H1 (cell line): Measurements from ENCODE around the gene ALDOC. TPM values are rescaled to one million over a fixed set of nuclear protein-coding genes. Genes with fewer than 3 reads are reported as not detected.

Experiments used
- RNF2 ChIP-seq: fragments of 200-900, 300-1000 bp; sonication (generic); IDR thresholded peaks from 2 replicates; pipeline ENCODE4 v1.7.1; 2016; ENCODE audit warnings: borderline replicate concordance, low read depth, mild to moderate bottlenecking, antibody characterized with exemption, low read length; ENCODE audit not compliant: poor library complexity, severe bottlenecking; ENCODE audit errors: missing control alignments
- SIRT6 ChIP-seq: IDR thresholded peaks from one replicate; pipeline ENCODE4 v1.7.1; 2012; ENCODE audit warnings: low read length, inconsistent platforms
- polyA plus RNA-seq, 7 experiments: library from polyadenylated mRNA; depleted of rRNA in 3 of 7; stranded (reverse) in 5 of 7; unstranded in 2 of 7; fragments of >200 nt in 5 of 7; fragments of 200-250 nt in 2 of 7; gene quantifications; 1 replicate in 5 of 7; 2 replicates in 1 of 7; 4 replicates in 1 of 7; pipeline versions ENCODE4 v1.2.1 to v1.2.3, GENCODE V29; 2011 to 2013; ENCODE audit warnings: missing spikeins in 2 of 7, mixed read lengths in 2 of 7
- total RNA-seq: library from RNA; stranded (reverse); fragmentation: NEBNext Ultra II Directional; extraction: Animal tissue kit (Norgen Biotek cat#: 25700); gene quantifications from 2 replicates; pipeline ENCODE4 v1.2.1, GENCODE V29; 2021
- TF ChIP-seq, protein P1 (sequence below): fragments of 300-600 bp; sonication (generic); IDR thresholded peaks from 2 replicates; pipeline ENCODE4 v1.7.1; 2012; ENCODE audit warnings: low read length, moderate library complexity, mild to moderate bottlenecking, inconsistent platforms; ENCODE audit not compliant: insufficient replicate concordance

ALDOC gene
- total and polyA plus RNA-seq, 2 of the 8 experiments (the other 6 are each of a cell fraction or from before 2014, with no cell fraction given), result 51.6 to 103 TPM

DNA sequence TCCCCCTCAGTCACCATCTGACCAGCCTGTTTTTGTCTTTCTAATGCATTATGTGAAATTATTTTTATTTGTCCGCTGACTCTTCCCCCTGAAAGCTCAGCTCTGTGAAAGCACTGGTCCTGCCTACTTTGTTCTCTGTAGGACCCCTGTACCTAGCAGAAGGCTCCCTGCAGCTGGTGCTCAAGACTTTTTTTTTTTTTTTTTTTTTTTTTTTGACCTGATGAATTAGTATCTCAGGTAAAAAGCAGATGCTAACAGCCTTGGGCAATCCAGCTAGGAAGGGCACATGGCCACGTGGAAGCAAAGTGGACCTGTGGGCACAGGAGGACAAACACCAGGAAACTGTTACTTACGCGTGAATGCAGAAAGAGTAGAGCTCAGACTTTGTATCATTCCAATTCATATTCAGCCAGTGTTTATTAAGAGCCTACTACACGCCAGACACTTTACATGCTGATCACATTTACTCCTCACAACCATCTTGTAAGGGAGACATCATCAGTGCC is 23.6 kb downstream of the ALDOC start (continued):
- TF ChIP-seq, protein P1, sequence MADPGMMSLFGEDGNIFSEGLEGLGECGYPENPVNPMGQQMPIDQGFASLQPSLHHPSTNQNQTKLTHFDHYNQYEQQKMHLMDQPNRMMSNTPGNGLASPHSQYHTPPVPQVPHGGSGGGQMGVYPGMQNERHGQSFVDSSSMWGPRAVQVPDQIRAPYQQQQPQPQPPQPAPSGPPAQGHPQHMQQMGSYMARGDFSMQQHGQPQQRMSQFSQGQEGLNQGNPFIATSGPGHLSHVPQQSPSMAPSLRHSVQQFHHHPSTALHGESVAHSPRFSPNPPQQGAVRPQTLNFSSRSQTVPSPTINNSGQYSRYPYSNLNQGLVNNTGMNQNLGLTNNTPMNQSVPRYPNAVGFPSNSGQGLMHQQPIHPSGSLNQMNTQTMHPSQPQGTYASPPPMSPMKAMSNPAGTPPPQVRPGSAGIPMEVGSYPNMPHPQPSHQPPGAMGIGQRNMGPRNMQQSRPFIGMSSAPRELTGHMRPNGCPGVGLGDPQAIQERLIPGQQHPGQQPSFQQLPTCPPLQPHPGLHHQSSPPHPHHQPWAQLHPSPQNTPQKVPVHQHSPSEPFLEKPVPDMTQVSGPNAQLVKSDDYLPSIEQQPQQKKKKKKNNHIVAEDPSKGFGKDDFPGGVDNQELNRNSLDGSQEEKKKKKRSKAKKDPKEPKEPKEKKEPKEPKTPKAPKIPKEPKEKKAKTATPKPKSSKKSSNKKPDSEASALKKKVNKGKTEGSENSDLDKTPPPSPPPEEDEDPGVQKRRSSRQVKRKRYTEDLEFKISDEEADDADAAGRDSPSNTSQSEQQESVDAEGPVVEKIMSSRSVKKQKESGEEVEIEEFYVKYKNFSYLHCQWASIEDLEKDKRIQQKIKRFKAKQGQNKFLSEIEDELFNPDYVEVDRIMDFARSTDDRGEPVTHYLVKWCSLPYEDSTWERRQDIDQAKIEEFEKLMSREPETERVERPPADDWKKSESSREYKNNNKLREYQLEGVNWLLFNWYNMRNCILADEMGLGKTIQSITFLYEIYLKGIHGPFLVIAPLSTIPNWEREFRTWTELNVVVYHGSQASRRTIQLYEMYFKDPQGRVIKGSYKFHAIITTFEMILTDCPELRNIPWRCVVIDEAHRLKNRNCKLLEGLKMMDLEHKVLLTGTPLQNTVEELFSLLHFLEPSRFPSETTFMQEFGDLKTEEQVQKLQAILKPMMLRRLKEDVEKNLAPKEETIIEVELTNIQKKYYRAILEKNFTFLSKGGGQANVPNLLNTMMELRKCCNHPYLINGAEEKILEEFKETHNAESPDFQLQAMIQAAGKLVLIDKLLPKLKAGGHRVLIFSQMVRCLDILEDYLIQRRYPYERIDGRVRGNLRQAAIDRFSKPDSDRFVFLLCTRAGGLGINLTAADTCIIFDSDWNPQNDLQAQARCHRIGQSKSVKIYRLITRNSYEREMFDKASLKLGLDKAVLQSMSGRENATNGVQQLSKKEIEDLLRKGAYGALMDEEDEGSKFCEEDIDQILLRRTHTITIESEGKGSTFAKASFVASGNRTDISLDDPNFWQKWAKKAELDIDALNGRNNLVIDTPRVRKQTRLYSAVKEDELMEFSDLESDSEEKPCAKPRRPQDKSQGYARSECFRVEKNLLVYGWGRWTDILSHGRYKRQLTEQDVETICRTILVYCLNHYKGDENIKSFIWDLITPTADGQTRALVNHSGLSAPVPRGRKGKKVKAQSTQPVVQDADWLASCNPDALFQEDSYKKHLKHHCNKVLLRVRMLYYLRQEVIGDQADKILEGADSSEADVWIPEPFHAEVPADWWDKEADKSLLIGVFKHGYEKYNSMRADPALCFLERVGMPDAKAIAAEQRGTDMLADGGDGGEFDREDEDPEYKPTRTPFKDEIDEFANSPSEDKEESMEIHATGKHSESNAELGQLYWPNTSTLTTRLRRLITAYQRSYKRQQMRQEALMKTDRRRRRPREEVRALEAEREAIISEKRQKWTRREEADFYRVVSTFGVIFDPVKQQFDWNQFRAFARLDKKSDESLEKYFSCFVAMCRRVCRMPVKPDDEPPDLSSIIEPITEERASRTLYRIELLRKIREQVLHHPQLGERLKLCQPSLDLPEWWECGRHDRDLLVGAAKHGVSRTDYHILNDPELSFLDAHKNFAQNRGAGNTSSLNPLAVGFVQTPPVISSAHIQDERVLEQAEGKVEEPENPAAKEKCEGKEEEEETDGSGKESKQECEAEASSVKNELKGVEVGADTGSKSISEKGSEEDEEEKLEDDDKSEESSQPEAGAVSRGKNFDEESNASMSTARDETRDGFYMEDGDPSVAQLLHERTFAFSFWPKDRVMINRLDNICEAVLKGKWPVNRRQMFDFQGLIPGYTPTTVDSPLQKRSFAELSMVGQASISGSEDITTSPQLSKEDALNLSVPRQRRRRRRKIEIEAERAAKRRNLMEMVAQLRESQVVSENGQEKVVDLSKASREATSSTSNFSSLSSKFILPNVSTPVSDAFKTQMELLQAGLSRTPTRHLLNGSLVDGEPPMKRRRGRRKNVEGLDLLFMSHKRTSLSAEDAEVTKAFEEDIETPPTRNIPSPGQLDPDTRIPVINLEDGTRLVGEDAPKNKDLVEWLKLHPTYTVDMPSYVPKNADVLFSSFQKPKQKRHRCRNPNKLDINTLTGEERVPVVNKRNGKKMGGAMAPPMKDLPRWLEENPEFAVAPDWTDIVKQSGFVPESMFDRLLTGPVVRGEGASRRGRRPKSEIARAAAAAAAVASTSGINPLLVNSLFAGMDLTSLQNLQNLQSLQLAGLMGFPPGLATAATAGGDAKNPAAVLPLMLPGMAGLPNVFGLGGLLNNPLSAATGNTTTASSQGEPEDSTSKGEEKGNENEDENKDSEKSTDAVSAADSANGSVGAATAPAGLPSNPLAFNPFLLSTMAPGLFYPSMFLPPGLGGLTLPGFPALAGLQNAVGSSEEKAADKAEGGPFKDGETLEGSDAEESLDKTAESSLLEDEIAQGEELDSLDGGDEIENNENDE, result no peak
- no peak for TF ChIP-seq RNF2
- no peak for TF ChIP-seq SIRT6
